Osteoblast (primary cell): ENCODE data around the gene LRRC39. TPM values are rescaled to one million over a fixed set of nuclear protein-coding genes. Genes with fewer than 3 reads are reported as not detected.

ENCODE experiments used
- DNase-seq: peaks from one replicate; pipeline ENCODE4 v3.0.0; 2011; ENCODE audit warnings: low spot score, mixed read lengths; ENCODE audit not compliant: insufficient read length; ENCODE audit errors: missing footprints
- H2AFZ ChIP-seq: 2 replicates; pipeline ENCODE4 v1.6.0; 2011; ENCODE audit warnings: mild to moderate bottlenecking, low read length
- H3K27ac ChIP-seq: 2 replicates; pipeline ENCODE4 v1.5.1; 2011; ENCODE audit warnings: mild to moderate bottlenecking, low read depth, low read length, moderate library complexity
- H3K27me3 ChIP-seq: 2 replicates; pipeline ENCODE4 v1.6.0; 2012; ENCODE audit warnings: mild to moderate bottlenecking, control low read depth, inconsistent platforms, low read length, moderate library complexity; ENCODE audit not compliant: insufficient read depth
- H3K36me3 ChIP-seq: 2 replicates; pipeline ENCODE4 v1.5.1; 2011; ENCODE audit warnings: mild to moderate bottlenecking, low read length, control low read depth, moderate library complexity; ENCODE audit not compliant: insufficient read depth
- H3K4me1 ChIP-seq: 2 replicates; pipeline ENCODE4 v1.5.1; 2011; ENCODE audit warnings: mild to moderate bottlenecking, low read length, control low read depth, moderate library complexity; ENCODE audit not compliant: insufficient read depth
- H3K4me2 ChIP-seq: 2 replicates; pipeline ENCODE4 v1.6.0; 2011; ENCODE audit warnings: mild to moderate bottlenecking, low read length; ENCODE audit not compliant: insufficient read depth
- H3K4me3 ChIP-seq: fragments of 200-600 bp; sonication (generic); 3 replicates; pipeline ENCODE4 v1.5.1; 2012; ENCODE audit warnings: mild to moderate bottlenecking, low read length, inconsistent platforms; ENCODE audit not compliant: insufficient read depth
- H3K79me2 ChIP-seq: 2 replicates; pipeline ENCODE4 v1.6.0; 2012; ENCODE audit warnings: mild to moderate bottlenecking, low read length, control low read depth, inconsistent platforms; ENCODE audit not compliant: insufficient read depth
- H3K9me3 ChIP-seq: 2 replicates; pipeline ENCODE4 v1.5.1; 2011; ENCODE audit warnings: low read depth, low read length, control low read depth
- H4K20me1 ChIP-seq: 2 replicates; pipeline ENCODE4 v1.6.0; 2012; ENCODE audit warnings: mild to moderate bottlenecking, low read length, control low read depth; ENCODE audit not compliant: insufficient read depth
- CTCF ChIP-seq: IDR thresholded peaks from 2 replicates; pipeline ENCODE4 v1.5.1; 2011; ENCODE audit warnings: mild to moderate bottlenecking, low read depth, low read length, moderate library complexity; ENCODE audit errors: extremely low read depth
- total RNA-seq: library from RNA; depleted of rRNA; stranded (reverse); fragments of >200 nt; gene quantifications from 2 replicates; pipeline ENCODE4 v1.2.3, GENCODE V29; 2012

Gene LRRC39
- total RNA-seq, 1 donor = 0.36 TPM

- Histone ChIP-seq H3K36me3 (peaks cover 11% of the 10 kb centered on the region), H3K27me3 (no peaks in the 10 kb centered on the region), H3K9me3 (no peaks in the 10 kb centered on the region), H2AFZ (peak within 1 kb of the TSS; percentile 100), H3K79me2 (peaks cover 60% of the 10 kb centered on the region), H3K27ac (peak within 1 kb of the TSS; percentile 78), H3K4me1 (peaks cover 19% of the 10 kb centered on the region), H3K4me2 (peak within 1 kb of the TSS; percentile 90), H4K20me1 (no peaks in the 10 kb centered on the region), H3K4me3 (peak within 1 kb of the TSS; percentile 100)
- no peak for TF ChIP-seq CTCF
- DNase-seq = peak; percentile 91
These were observed 45.2 kb downstream of the LRRC39 start, which contains the start of the genes SASS6 and TRMT13 for GRCh38 chr1:100132566-100133477. SASS6 (minus strand) TSS chr1:100132930; CDS start chr1:100132814, 116 bp downstream. TRMT13 (plus strand) TSS chr1:100133163; CDS start chr1:100133169, 6 bp downstream.

- H3K4me1 ChIP-seq = peaks cover 19% of the 10 kb centered on the region
- H3K4me3 ChIP-seq = peak overlapping the region; percentile 100
- DNase-seq = no peak
- H3K27ac ChIP-seq = no peak overlapping the region
- H3K36me3 ChIP-seq = no peaks in the 10 kb centered on the region
- peak overlapping the region; percentile 90 for H3K4me2 ChIP-seq
- H3K79me2 ChIP-seq = peaks cover 65% of the 10 kb centered on the region
- no peak for TF ChIP-seq CTCF
- peak overlapping the region; percentile 100 for H2AFZ ChIP-seq
- H4K20me1 ChIP-seq = no peaks in the 10 kb centered on the region
- no peaks in the 10 kb centered on the region for H3K27me3 ChIP-seq
- no peaks in the 10 kb centered on the region for H3K9me3 ChIP-seq
These were observed 46.4 kb downstream of the LRRC39 start for GRCh38 chr1:100131623-100132022.

- H3K27ac ChIP-seq = no peak overlapping the region
- TF ChIP-seq CTCF = no peak
- H3K4me1 ChIP-seq = peaks cover 19% of the 10 kb centered on the region
- H4K20me1 ChIP-seq = no peaks in the 10 kb centered on the region
- no peak overlapping the region for H3K4me2 ChIP-seq
- H2AFZ ChIP-seq = no peak overlapping the region
- peaks cover 61% of the 10 kb centered on the region for H3K79me2 ChIP-seq
- H3K27me3 ChIP-seq = no peaks in the 10 kb centered on the region
- H3K4me3 ChIP-seq = no peak overlapping the region
- no peak for DNase-seq
- H3K9me3 ChIP-seq = no peaks in the 10 kb centered on the region
- no peaks in the 10 kb centered on the region for H3K36me3 ChIP-seq
These were observed 47.4 kb downstream of the LRRC39 start for GRCh38 chr1:100130552-100131077.

GRCh38 chr1:100127226-100127625 is 50.8 kb downstream of the LRRC39 start:
- Histone ChIP-seq H4K20me1 (no peaks in the 10 kb centered on the region), H3K4me3 (no peak overlapping the region), H3K4me2 (no peak overlapping the region), H2AFZ (peak overlapping the region; percentile 18), H3K27ac (no peak overlapping the region), H3K36me3 (no peaks in the 10 kb centered on the region), H3K9me3 (no peaks in the 10 kb centered on the region), H3K79me2 (peaks cover 40% of the 10 kb centered on the region), H3K4me1 (peaks cover 7% of the 10 kb centered on the region), H3K27me3 (no peaks in the 10 kb centered on the region)
- DNase-seq = no peak
- no peak for TF ChIP-seq CTCF
